Lung (tissue), 12 donors: Measurements from ENCODE around the gene NRDE2. TPM values are rescaled to one million over a fixed set of nuclear protein-coding genes. Genes with fewer than 3 reads are reported as not detected.

Experiments used
- ATAC-seq: fragments of 200-7000 bp; cut with Tn5 transposase; one replicate; pipeline ENCODE4 v1.9.1; 2020; ENCODE audit warnings: moderate number of reproducible peaks; ENCODE audit not compliant: insufficient read depth, low FRiP score
- DNase-seq, 3 donors: peaks; one replicate each; pipeline ENCODE4 v3.0.0-alpha.2; 2013 to 2017
- H3K27ac ChIP-seq, 2 donors: one replicate each; pipeline ENCODE4 v1.5.1; 2013; ENCODE audit warnings: mild to moderate bottlenecking in 2 of 2, moderate library complexity in 2 of 2, control low read depth in 1 of 2, inconsistent platforms in 1 of 2, low read depth in 1 of 2, low read length in 1 of 2
- H3K27me3 ChIP-seq, 3 donors: one replicate each; pipeline ENCODE4 v1.5.1; 2013; ENCODE audit warnings: low read length in 2 of 3; ENCODE audit not compliant: control insufficient read depth in 3 of 3, insufficient read depth in 3 of 3
- H3K36me3 ChIP-seq, 4 donors: one replicate each; pipeline ENCODE4 v1.5.1; 2013; ENCODE audit warnings: low read length in 4 of 4, mild to moderate bottlenecking in 1 of 4, moderate library complexity in 1 of 4; ENCODE audit not compliant: control insufficient read depth in 4 of 4, insufficient read depth in 4 of 4
- H3K4me1 ChIP-seq, 5 donors: one replicate each; pipeline ENCODE4 v1.5.1; 2013; ENCODE audit warnings: low read length in 5 of 5, mild to moderate bottlenecking in 2 of 5, moderate library complexity in 1 of 5; ENCODE audit not compliant: control insufficient read depth in 5 of 5, insufficient read depth in 5 of 5
- H3K4me3 ChIP-seq: one replicate; pipeline ENCODE4 v1.5.1; 2013; ENCODE audit warnings: mild to moderate bottlenecking, control low read depth, moderate library complexity
- H3K9ac ChIP-seq, 2 donors: one replicate each; pipeline ENCODE4 v1.5.1; 2013; ENCODE audit warnings: low read length in 2 of 2, control low read depth in 1 of 2; ENCODE audit not compliant: insufficient read depth in 1 of 2
- H3K9me3 ChIP-seq, 4 donors: one replicate each; pipeline ENCODE4 v1.5.1; 2013; ENCODE audit warnings: low read length in 3 of 4, mild to moderate bottlenecking in 1 of 4, moderate library complexity in 1 of 4; ENCODE audit not compliant: control insufficient read depth in 4 of 4, insufficient read depth in 3 of 4
- WGBS, 2 donors: extraction: QIAGEN DNeasy Blood & Tissue Kit; methylation state at CpG; one replicate each; pipeline ENCODE4 v1.1.7; 2013; 5-methylcytosine and 5-hydroxymethylcytosine counted together
- polyA plus RNA-seq, 2 donors: library from polyadenylated mRNA; stranded (reverse); fragments of 200-250 nt; gene quantifications; one replicate each; pipeline ENCODE4 v1.2.1, GENCODE V29; 2013
- total RNA-seq, 2 donors: library from RNA; depleted of rRNA in 1 of 2; stranded (reverse); fragments of >200 nt in 1 of 2; gene quantifications; one replicate each; pipeline ENCODE4 v1.2.1, GENCODE V29; 2014 to 2021
- TF ChIP-seq, protein P1 (sequence below): IDR thresholded peaks from 2 replicates; pipeline ENCODE4 v1.5.1; 2012; ENCODE audit warnings: mild to moderate bottlenecking; ENCODE audit errors: control extremely low read depth, extremely low read depth
- donor health status: control.
- donor health status: control.
- donor health status: Bipolar disorder and iron deficiency.
- donor health status: healthy.
- donor health status: DM: yes; HTN: yes; CAD: no.

The NRDE2 gene
- total and polyA plus RNA-seq, 4 donors: 7.0 to 21.0 (median 13.3) TPM

DNA sequence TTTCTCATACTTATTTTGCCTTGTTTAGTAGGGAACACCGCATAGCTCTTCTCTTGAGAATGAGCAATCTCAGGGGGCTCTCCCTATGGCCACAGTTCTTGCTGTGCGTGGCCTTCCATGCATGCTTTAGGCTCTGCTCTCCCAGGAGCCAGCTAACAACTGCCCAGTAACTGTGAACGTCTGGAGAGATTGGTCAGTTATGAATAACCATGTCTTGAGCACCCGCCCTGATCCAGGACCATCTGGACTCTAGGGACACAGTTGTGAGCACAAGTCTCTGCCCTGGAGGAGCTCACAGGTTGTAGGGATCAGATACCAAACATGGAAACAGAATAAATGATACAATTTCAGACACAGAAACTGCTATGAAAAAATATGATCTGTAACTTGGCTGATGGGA is 63.3 kb downstream of the NRDE2 start:
- H3K4me3 ChIP-seq: no peak overlapping the region
- no peak overlapping the region for H3K27ac ChIP-seq
- peaks cover 53 to 62% (median 56%) of the 10 kb centered on the region in 4 donors for H3K36me3 ChIP-seq
- DNase-seq (no peak), ATAC-seq (no peak)
- no peak overlapping the region for H3K9ac ChIP-seq
- WGBS, 2 donors: 93 to 98% methylated on average over 4 of the region's 4 CpGs
- no peaks in the 10 kb centered on the region for H3K4me1 ChIP-seq
- no peaks in the 10 kb centered on the region for H3K27me3 ChIP-seq
- TF ChIP-seq, protein P1, sequence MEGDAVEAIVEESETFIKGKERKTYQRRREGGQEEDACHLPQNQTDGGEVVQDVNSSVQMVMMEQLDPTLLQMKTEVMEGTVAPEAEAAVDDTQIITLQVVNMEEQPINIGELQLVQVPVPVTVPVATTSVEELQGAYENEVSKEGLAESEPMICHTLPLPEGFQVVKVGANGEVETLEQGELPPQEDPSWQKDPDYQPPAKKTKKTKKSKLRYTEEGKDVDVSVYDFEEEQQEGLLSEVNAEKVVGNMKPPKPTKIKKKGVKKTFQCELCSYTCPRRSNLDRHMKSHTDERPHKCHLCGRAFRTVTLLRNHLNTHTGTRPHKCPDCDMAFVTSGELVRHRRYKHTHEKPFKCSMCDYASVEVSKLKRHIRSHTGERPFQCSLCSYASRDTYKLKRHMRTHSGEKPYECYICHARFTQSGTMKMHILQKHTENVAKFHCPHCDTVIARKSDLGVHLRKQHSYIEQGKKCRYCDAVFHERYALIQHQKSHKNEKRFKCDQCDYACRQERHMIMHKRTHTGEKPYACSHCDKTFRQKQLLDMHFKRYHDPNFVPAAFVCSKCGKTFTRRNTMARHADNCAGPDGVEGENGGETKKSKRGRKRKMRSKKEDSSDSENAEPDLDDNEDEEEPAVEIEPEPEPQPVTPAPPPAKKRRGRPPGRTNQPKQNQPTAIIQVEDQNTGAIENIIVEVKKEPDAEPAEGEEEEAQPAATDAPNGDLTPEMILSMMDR: no peak
- H3K9me3 ChIP-seq: no peaks in the 10 kb centered on the region

DNA sequence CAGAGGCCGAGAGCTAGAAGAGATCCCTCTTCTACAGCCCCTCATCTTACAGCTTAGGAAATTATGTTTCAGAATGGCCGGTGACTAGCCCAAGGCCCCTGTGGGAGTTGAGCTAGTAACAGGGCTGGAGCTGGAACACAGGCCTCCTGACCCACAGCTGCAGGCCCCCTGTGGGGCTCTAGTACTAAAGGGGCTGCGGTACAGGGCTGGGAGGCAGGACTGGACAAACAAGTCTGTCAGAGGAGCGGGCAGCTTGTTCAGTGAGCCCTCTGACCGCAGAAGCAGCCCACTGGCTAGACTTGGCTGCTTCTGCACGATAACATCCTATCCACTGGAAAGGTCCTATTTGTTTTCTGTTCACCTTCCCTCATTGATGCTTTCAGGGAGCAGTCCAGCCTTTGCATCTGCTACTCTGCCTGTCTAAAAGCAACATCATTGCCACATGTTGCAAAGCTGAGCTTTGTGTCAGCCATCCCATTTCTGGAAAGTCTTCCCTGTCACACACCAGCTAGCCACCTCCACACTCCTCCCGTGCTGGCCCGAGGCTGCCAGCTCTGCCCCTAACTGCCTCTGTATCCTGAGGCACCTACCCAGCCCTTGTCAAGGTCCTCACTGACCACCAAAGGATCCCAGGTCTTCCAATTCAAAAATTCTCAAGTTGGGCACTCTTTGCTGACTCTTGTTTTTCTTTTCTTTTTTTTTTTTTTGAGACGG is 65.1 kb downstream of the NRDE2 start:
- WGBS, 2 donors: 95 to 98% methylated on average over 9 of the region's 9 CpGs
- Histone ChIP-seq H3K9ac (no peak overlapping the region), H3K27ac (no peak overlapping the region), H3K36me3 (peaks cover 47 to 63% (median 52%) of the 10 kb centered on the region in 4 donors), H3K4me3 (no peak overlapping the region), H3K9me3 (no peaks in the 10 kb centered on the region), H3K27me3 (no peaks in the 10 kb centered on the region), H3K4me1 (no peaks in the 10 kb centered on the region)
- ATAC-seq (no peak), DNase-seq (no peak)
- TF ChIP-seq, protein P1: no peak

DNA sequence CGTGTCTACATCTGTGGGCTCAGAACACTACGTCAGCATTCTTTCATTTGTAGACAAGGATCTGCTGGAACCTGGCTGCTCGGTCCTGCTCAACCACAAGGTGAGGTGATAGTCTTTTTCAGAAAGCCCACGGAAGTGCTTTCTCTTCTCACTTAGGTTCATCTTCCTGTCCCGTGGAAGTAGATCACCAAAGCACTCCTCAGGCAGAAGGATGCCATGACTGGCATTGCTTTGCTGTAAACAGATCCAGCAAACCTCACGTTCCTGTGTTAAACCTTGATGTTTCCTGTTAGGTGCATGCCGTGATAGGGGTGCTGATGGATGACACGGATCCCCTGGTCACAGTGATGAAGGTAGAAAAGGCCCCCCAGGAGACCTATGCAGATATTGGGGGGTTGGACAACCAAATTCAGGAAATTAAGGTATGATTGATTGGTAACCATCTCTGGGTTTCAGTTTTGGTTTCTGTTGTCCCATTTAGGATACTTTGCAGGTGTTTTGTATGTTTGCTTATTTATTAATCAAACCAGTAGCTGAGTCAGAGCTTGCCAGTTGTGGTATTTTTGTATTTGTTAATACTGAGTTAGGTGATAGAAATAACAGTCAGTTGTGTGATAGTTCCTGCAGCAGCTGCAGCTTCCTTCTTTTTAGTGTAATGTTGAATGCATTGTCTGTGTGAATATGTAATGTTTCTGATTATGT is 67.8 kb downstream of the NRDE2 start:
- Histone ChIP-seq H3K9ac (no peak overlapping the region), H3K27ac (no peak overlapping the region), H3K4me3 (no peak overlapping the region), H3K9me3 (no peaks in the 10 kb centered on the region), H3K4me1 (no peaks in the 10 kb centered on the region), H3K27me3 (no peaks in the 10 kb centered on the region), H3K36me3 (peaks cover 42 to 54% (median 51%) of the 10 kb centered on the region in 4 donors)
- no peak for DNase-seq
- TF ChIP-seq, protein P1: no peak
- 77 to 86% methylated on average over 7 to 8 of the region's 8 CpGs for WGBS, 2 donors
- no peak for ATAC-seq
